ENCODE results near the gene OSM. TPM values are rescaled to one million over a fixed set of nuclear protein-coding genes. Genes with fewer than 3 reads are reported as not detected.
A peak's percentile ranks its signal among the peaks of the same experiment; 100 is the strongest.

OSM gene
- polyA plus RNA-seq, 2 of the 4 experiments (the other 2 are of a cell fraction) = not detected

DNA sequence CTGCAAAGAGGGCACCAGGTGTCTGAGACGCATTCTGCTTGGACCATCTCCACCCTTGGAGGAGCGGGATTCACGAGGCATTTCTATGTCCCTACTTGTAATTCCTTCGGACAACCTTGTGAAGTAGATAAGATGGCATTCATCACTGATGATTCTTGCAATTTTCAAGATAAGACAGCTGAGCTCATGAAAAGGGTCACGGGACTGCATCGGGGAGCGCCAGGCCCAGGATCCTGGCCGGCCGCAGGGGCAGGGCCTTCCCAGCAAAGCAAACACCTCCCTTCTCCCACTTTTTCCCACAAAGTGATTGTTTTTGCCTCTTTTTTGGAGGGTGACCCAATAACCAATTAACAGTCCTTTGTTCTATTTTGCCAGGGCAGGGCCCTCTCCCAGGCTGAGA lies 28.5 kb downstream of the OSM start:
- CTCF ChIA-PET = interaction anchor here (1.0 to 3.0 kb wide), 8 partner anchors 12 to 130 kb away, joined by 3 to 15 read pairs (median 6); no protein-coding TSS in a partner anchor

DNA sequence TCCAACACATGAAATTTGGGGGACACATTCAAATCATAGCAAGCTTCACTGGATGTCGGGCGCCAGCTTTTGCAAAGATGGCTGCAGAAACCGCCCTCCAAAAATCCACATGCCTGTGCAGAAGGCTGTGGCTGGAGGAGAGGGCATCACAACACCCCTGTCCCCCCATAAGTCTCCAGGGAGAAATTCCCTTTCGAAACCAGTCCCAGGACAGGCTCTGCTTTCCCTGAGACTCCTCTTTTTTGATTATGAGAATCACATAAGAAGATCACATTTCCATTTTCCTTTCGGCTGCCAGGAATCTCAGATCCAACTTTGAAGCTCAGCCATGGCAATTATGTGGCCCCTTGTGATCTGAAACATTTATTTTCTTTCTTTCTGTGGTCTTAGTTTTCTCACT lies 29.8 kb downstream of the OSM start:
- Histone ChIP-seq H3K27ac (peak overlapping the region; percentile 99 to 100), H3K4me1 (peaks cover 84% of the 10 kb centered on the region), H3K4me3 (no peak overlapping the region), H3K4me2 (peak overlapping the region; percentile 50; the same call in 2 of the 3 replicates), H3K9me3 (no peaks in the 10 kb centered on the region)
- FAIRE-seq (no peak), DNase-seq (ENCODE audit: low read depth in 1 of 2, low spot score in 1 of 2) (no peak), ATAC-seq (no peak)
- CTCF ChIA-PET = interaction anchor here (0.7 to 3.0 kb wide), 6 partner anchors 19 to 51 kb away, joined by 4 to 11 read pairs (median 6); no protein-coding TSS in a partner anchor
- WGBS (ENCODE audit: missing lambda C conversion rate) = 99% methylated on average over 5 of the region's 5 CpGs
- POLR2A ChIA-PET = interaction anchor here (0.7 to 2.5 kb wide), 2 partner anchors 27 to 124 kb away, joined by 3 to 8 read pairs; no protein-coding TSS in a partner anchor
- TF ChIP-seq ZSCAN20 (CRISPR knock-in tag; IDR thresholded peaks at IDR 0.05) (0 out of 2 replicates have a peak, but pooled peaks have one; percentile 42), HEYL (CRISPR knock-in tag; IDR thresholded peaks at IDR 0.05) (no peak), HOXB13 (CRISPR knock-in tag; IDR thresholded peaks at IDR 0.05; ENCODE audit: low read depth) (peak; percentile 74; the same call in 1 of the 2 replicates), POLR2AphosphoS2 (conservative IDR thresholded peaks at IDR 0.05; ENCODE audit: low read length) (no peak), CHD2 (IDR thresholded peaks at IDR 0.05; ENCODE audit: low read length, partially characterized antibody) (no peak)

More for the DNA sequence above, 28.5 kb downstream of the OSM start:
- H3K4me3 ChIP-seq = no peak overlapping the region
- H3K27ac ChIP-seq = peak overlapping the region; percentile 99 to 100
- POLR2A ChIA-PET = interaction anchor here (0.9 to 3.0 kb wide), 4 partner anchors 10 to 42 kb away, joined by 3 to 10 read pairs (median 4); no protein-coding TSS in a partner anchor
- peak overlapping the region; percentile 19; the same call in 1 of the 3 replicates for H3K4me2 ChIP-seq
- WGBS (ENCODE audit: missing lambda C conversion rate) = 93% methylated on average over 9 of the region's 9 CpGs
- H3K9me3 ChIP-seq = no peaks in the 10 kb centered on the region
- no peak for ATAC-seq
- DNase-seq (ENCODE audit: low read depth in 1 of 2, low spot score in 1 of 2) = no peak
- peaks cover 93% of the 10 kb centered on the region for H3K4me1 ChIP-seq
- TF ChIP-seq JUN (IDR thresholded peaks at IDR 0.05) = no peak; a peak in 1 of 5 replicates
- TF ChIP-seq POLR2AphosphoS2 (conservative IDR thresholded peaks at IDR 0.05; ENCODE audit: low read length) = 0 out of 2 replicates have a peak, but pooled peaks have one; percentile 59
- TF ChIP-seq SREBF2 (IDR thresholded peaks at IDR 0.05) = no peak
- TF ChIP-seq EHMT2 (IDR thresholded peaks at IDR 0.05; ENCODE audit: low read depth) = no peak
- no peak for FAIRE-seq

DNA sequence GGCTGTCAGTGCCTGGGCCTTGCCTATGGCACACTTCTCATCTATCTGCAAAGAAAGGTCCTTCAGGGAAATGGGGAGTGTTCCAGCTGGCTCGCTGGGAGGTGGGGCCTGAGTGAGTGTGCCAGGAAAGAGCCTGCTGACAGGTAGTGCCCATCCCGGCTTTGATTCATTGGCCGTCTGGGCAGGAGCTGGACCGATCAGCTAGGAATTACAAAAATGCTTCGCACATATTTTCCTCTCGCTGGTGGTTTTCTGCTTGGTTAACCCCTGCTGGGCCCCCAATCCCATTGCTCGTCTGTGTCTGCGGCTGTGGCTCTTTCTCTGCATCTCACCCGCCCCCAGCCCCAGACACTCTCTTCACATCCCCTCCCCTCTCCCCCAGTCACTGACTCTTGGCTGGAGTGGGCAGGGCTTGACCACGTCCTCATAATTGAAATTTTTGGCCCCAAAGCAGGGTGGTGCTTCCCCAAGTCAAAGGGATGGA lies 30.9 kb downstream of the OSM start:
- TF ChIP-seq, protein P1, sequence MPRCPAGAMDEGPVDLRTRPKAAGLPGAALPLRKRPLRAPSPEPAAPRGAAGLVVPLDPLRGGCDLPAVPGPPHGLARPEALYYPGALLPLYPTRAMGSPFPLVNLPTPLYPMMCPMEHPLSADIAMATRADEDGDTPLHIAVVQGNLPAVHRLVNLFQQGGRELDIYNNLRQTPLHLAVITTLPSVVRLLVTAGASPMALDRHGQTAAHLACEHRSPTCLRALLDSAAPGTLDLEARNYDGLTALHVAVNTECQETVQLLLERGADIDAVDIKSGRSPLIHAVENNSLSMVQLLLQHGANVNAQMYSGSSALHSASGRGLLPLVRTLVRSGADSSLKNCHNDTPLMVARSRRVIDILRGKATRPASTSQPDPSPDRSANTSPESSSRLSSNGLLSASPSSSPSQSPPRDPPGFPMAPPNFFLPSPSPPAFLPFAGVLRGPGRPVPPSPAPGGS (IDR thresholded peaks at IDR 0.05) = peak; percentile 31; the same call in 1 of the 3 replicates
- no peak for TF ChIP-seq FOXS1 (CRISPR knock-in tag; IDR thresholded peaks at IDR 0.05)
- TF ChIP-seq, protein P2, sequence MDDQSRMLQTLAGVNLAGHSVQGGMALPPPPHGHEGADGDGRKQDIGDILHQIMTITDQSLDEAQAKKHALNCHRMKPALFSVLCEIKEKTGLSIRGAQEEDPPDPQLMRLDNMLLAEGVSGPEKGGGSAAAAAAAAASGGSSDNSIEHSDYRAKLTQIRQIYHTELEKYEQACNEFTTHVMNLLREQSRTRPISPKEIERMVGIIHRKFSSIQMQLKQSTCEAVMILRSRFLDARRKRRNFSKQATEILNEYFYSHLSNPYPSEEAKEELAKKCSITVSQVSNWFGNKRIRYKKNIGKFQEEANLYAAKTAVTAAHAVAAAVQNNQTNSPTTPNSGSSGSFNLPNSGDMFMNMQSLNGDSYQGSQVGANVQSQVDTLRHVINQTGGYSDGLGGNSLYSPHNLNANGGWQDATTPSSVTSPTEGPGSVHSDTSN (IDR thresholded peaks at IDR 0.05) = peak; percentile 73
- TF ChIP-seq, protein P3, sequence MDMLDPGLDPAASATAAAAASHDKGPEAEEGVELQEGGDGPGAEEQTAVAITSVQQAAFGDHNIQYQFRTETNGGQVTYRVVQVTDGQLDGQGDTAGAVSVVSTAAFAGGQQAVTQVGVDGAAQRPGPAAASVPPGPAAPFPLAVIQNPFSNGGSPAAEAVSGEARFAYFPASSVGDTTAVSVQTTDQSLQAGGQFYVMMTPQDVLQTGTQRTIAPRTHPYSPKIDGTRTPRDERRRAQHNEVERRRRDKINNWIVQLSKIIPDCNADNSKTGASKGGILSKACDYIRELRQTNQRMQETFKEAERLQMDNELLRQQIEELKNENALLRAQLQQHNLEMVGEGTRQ (IDR thresholded peaks at IDR 0.05) = no peak
- peak; percentile 65 to 70; a peak in 3 of 5 replicates for TF ChIP-seq JUN (IDR thresholded peaks at IDR 0.05)
- TF ChIP-seq, protein P4, sequence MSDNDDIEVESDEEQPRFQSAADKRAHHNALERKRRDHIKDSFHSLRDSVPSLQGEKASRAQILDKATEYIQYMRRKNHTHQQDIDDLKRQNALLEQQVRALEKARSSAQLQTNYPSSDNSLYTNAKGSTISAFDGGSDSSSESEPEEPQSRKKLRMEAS (IDR thresholded peaks at IDR 0.05) = peak; percentile 82
- no peak for TF ChIP-seq FOSL2 (IDR thresholded peaks at IDR 0.05)
- TF ChIP-seq FOSL2 (CRISPR knock-in tag; IDR thresholded peaks at IDR 0.05) = peak; percentile 37
- peak; percentile 32; the same call in 1 of the 2 replicates for TF ChIP-seq JUNB (IDR thresholded peaks at IDR 0.05)
- no peak for TF ChIP-seq RCOR1 (IDR thresholded peaks at IDR 0.05; ENCODE audit: low read depth, low read length)
- TF ChIP-seq RAD21 (conservative IDR thresholded peaks at IDR 0.05 in 1 of 2, IDR thresholded peaks at IDR 0.05 in 1 of 2) = peak in 1 of 2 experiments; percentile 37; a peak in 1 of 5 replicates
- no peak for TF ChIP-seq ZFP36 (IDR thresholded peaks at IDR 0.05; ENCODE audit: borderline replicate concordance, partially characterized antibody)
- no peak for TF ChIP-seq MAFK (IDR thresholded peaks at IDR 0.05; ENCODE audit: partially characterized antibody)
- TF ChIP-seq GATA3 (IDR thresholded peaks at IDR 0.05; ENCODE audit: borderline replicate concordance) = peak; percentile 88; the same call in 1 of the 2 replicates
- peak; percentile 89 for TF ChIP-seq HOXB5 (CRISPR knock-in tag; IDR thresholded peaks at IDR 0.05)
- TF ChIP-seq, protein P5, sequence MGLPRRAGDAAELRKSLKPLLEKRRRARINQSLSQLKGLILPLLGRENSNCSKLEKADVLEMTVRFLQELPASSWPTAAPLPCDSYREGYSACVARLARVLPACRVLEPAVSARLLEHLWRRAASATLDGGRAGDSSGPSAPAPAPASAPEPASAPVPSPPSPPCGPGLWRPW (IDR thresholded peaks at IDR 0.05) = no peak
- TF ChIP-seq EP300 (IDR thresholded peaks at IDR 0.05) = peak; percentile 47 to 92; a peak in 2 of 5 replicates
- TF ChIP-seq HOXA7 (CRISPR knock-in tag; IDR thresholded peaks at IDR 0.05) = no peak
- WGBS (ENCODE audit: missing lambda C conversion rate) = under 1% methylated on average over 10 of the region's 10 CpGs
- POLR2A ChIA-PET = interaction anchor here (0.6 to 2.5 kb wide), 9 partner anchors 9 to 150 kb away, joined by 3 to 10 read pairs (median 5); no protein-coding TSS in a partner anchor
- Histone ChIP-seq H3K4me2 (peak overlapping the region; percentile 50), H3K9me3 (no peaks in the 10 kb centered on the region), H3K27ac (peak overlapping the region; percentile 99 to 100), H3K4me1 (peaks cover 78% of the 10 kb centered on the region), H3K4me3 (no peak overlapping the region)
- CTCF ChIA-PET = interaction anchor here (0.9 to 2.6 kb wide), 4 partner anchors 12 to 127 kb away, joined by 3 to 9 read pairs (median 5); no protein-coding TSS in a partner anchor
- peak; percentile 74 to 90 for DNase-seq (ENCODE audit: low read depth in 1 of 2, low spot score in 1 of 2)
- no peak for FAIRE-seq
- peak; percentile 52 to 69 for ATAC-seq

Measured in A549 (cell line).